Dermis blood vessel endothelial cell (primary cell): ENCODE results near the gene CISH. TPM values are rescaled to one million over a fixed set of nuclear protein-coding genes. Genes with fewer than 3 reads are reported as not detected.

Source experiments
- DNase-seq: peaks from one replicate; pipeline ENCODE4 v3.0.0; 2010
- total RNA-seq: library from RNA; depleted of rRNA; stranded (reverse); fragments of >200 nt; gene quantifications from 2 replicates; pipeline ENCODE4 v1.2.3, GENCODE V29; 2014

The CISH gene
- total RNA-seq, 1 donor from 2014 or later, result 0.51 TPM

DNA sequence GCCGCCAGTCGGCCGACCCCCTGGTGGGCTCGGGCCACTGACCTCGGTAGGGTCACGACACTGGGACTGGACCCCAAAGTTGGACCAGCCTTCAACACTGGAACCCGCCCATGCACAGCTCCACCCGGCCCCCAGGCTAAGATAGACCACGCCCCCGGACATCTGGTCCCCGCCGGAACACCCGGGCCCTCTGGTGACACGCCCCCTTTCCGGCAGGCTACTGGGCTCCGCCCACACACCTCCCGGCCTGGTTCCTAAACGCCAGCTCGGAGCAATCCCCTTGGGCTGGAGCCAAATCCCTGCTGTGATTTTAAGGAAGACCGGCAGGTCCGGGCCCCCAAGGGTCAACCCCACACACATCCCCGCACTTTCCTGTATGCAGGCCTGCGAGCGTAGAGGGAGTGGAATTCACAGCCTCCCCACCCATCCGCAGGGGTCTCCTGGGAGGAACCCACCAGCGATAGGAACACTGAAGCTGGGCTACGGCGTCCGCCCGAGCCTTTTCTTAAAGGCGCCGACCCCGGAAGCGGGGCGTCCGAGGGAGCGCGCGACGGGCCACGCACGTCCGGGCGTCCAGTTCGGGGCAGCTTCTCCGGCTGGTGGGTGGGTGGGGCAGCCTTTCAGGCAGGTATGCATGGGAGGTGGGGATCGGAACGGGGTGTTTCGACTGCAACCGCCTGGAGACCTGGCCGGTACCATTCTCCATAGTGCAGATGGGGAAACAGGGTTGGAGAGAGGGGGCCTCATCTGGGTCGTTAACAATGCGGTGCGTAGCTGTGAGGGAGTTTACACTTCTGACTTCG is 42.4 kb downstream of the CISH start, which contains the start of gene HEMK1:
Gene HEMK1 (plus strand): TSS at position 576 of the 803 bp plus-strand sequence. CDS start 1,583 bp downstream, outside the sequence.
- DNase-seq, result peak; percentile 92

DNA sequence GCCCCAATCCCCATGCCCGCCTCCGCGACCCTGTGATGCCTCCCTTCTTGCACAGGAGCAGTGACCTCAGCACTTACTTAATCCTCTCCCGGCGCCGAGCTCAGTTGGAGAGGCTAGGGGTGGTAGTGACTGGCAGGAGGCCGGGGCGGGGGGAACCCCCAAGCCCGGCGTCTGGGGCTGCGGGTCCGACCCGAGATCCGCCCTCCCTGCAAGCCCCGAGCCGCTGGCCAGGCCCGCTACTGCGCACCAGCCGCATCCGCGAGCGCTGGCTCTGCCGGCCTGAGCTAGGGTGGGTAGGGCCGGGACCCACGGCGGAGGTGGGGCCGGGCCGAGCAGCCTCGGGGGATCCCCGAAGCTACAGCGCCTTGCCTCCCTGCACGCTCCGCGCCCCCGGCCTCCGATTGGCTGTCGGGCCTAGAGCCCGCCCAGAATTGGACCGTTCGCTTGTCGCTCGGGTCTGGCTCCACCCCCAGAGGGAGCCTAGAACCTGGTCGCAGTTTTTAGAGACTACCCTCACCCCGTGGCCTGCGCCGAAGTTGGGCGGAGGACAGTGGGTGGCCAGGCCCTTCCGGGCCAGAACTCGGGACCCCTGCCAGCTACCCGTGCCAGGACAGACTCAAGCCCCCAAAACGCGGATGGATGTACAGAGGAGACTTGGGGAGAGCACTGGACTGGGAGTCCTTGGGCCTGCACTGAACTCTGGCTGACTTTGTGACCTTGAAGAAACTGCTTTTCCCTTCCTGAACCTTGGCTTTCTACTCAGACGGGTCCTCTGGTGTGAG is 44.0 kb downstream of the CISH start, which contains the start of gene C3orf18:
Gene C3orf18 (minus strand): TSS at position 362 of the 782 bp plus-strand sequence. CDS start 2,048 bp downstream, outside the sequence.
- peak; percentile 84 for DNase-seq

DNA sequence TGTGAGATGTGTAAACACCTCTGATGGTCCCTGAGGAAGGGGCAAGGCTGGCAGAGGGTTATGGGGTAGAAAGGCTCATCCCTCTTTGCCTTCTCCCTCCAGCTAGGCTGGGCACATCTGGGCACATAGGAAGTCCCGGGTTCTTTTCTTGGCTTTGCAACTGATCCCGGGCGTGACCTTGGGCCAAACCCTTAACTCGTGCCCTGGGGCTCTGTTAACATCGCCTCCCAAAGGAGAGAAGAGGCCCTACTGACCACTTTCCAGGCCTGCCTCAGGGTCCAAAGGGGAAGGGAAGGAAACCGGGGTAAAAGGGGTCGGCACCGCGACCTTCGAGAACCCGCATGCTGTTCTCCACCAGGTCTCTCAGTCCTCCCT is 44.6 kb downstream of the CISH start:
- DNase-seq, result no peak

DNA sequence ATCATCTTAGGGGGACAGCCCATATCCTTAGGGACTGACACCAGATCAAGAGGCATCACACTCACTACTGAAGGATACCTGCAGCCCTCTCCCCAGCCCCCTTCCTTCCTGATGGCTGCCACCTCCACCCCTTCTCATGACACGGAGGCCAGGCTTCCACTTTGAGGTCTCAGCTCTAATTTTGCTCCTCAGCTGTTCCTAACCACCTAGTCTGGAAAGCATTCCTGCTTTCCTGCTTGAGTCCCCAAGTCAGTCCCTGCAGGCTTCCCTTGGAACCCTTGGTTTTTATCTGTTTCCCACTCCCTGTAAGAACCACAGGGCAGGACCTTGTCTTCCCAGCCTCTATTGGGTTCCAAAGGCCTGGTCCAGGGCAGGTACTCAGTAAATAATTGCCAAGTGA is 47.3 kb downstream of the CISH start:
- DNase-seq, result no peak

DNA sequence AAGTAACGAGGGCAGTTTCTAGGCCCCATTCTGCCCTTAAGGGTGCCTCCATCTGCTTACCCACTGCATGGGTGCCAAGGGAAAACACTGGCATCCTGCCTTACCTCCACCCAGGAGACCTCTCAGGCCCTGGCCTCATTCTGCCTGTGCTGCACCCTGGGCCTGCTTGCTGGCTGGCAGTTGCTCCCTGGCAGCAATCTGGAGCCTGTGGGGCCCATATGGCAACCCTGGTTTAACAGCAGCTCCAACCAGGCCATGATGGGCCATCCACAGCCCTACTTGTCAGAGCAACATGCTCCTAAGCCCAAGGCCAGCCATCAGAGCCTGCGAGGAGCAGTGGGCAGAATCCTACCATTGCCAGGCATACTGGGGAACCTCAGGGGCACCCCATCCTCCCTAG is 47.7 kb downstream of the CISH start:
- no peak for DNase-seq

DNA sequence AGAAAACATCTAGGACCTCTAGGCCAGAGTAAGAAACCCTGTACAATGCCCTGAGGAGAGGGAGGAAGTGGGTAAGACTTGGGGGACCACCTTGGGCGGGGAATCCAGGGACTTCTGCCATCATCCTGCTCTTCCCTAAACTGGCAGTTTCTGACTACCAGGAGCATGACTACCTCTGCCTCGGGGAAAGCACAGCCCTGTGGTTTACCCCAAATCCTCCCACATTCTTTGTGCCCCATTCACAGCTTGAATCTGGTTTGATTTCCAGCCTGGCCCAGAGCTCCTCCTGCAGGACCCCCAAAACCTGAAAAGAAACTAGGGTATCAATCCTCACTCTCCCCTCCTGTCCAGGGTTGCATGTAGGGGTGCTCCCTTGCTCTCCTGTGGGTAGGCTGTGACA is 48.7 kb downstream of the CISH start:
- no peak for DNase-seq

DNA sequence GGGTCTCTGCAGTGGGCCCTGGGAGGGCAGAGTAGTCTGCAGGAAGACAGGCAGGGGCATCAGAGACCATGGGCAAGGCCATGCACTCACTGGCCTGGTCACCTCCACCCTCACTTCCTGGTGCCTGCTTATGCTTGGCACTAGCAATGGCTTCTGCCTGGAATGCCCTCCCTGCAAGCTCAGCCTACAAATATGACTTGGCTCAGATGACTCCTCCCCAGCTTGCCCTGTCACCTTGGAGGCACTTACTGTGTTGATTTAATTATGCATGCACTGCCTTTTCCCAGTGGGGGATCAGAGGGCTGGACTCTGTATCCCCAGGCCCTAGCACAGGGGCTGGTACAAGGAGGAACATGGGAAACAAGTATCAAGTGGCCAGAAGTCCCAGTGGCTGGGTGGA is 51.9 kb downstream of the CISH start:
- no peak for DNase-seq

DNA sequence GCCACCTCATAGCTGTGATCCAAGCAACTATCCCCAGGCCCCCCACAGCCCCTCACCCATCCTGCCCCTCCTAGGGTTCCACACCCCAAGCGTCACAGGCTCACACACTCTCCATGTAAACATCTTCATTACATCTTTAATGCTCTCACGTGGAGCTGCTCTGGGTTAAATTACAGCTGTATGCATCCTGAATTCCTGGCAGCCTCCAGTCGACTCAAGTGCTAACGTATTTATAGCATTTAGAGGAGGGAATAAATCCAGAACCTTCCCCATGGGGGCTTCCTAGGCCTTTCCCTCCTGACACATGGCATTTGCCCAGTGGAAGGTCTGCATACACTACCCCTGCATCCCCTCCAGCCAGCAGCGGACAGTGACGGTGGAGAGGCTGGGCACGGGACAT is 53.7 kb downstream of the CISH start:
- no peak for DNase-seq

DNA sequence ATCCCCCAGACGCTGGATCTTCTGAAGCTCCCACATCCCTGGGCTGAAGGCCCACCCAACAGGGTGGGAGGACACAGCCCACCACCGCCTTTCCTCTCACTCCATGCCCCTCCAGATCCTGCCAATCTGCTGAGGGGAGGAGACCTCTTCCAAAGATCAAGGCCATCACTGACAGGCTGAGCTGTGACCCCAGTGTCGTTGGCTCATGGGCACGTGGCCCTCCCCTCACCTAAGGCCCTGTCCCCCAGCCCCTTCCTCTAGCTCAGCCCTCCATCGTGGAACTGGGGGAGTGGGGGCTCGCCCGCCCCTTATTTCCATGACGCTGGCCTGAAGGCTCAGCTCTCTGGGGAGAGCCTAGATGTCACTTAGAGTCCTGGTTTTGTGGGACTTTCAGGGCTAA is 54.5 kb downstream of the CISH start:
- DNase-seq, result no peak

Other genes starting within 250 kb of the CISH start
- gene CACNA2D2, start 108.1 kb downstream of the CISH start, total RNA-seq, result not detected in 2 replicates
- 2.7 and 3.6 TPM in 2 replicates for gene C3orf18, start 44.0 kb downstream of the CISH start, total RNA-seq
- 8.1 and 13.3 TPM in 2 replicates for gene HEMK1, start 42.3 kb downstream of the CISH start, total RNA-seq
- 9.2 and 11.9 TPM in 2 replicates for gene MAPKAPK3, start 5.4 kb upstream of the CISH start, total RNA-seq
- gene DOCK3, start 63.2 kb upstream of the CISH start, total RNA-seq, result under 0.01 TPM in 1 of 2 replicates, not detected in the other